IMR-90 (cell line): ENCODE data around the gene WDR89.

Experiments used
- BHLHE40 ChIP-seq: fragments of 150-350 bp; IDR thresholded peaks from 2 replicates; pipeline ENCODE4 v1.6.1; 2016; ENCODE audit warnings: mild to moderate bottlenecking, low read depth, low read length
- CEBPB ChIP-seq: IDR thresholded peaks from 2 replicates; pipeline ENCODE4 v1.6.1; 2012; ENCODE audit warnings: low read depth, low read length, improper control_type of control experiment
- CTCF ChIP-seq: conservative IDR thresholded peaks from 2 replicates; pipeline ENCODE4 v1.5.1; 2012; ENCODE audit warnings: mild to moderate bottlenecking, low read depth, low read length, improper control_type of control experiment
- ELK1 ChIP-seq: fragments of 150-350 bp; IDR thresholded peaks from 2 replicates; pipeline ENCODE4 v1.6.1; 2016; ENCODE audit warnings: low read depth, mild to moderate bottlenecking, low read length, moderate library complexity, borderline replicate concordance
- FOS ChIP-seq: fragments of 150-350 bp; IDR thresholded peaks from 2 replicates; pipeline ENCODE4 v1.6.1; 2016; ENCODE audit warnings: low read depth, low read length
- MAZ ChIP-seq: IDR thresholded peaks from 2 replicates; pipeline ENCODE4 v1.6.1; 2012; ENCODE audit warnings: low read depth, mild to moderate bottlenecking, low read length, improper control_type of control experiment, moderate library complexity, borderline replicate concordance
- MXI1 ChIP-seq: IDR thresholded peaks from 2 replicates; pipeline ENCODE4 v1.6.1; 2012; ENCODE audit warnings: low read depth, mild to moderate bottlenecking, low read length, moderate library complexity, borderline replicate concordance
- POLR2A ChIP-seq: IDR thresholded peaks from 2 replicates; pipeline ENCODE4 v1.6.1; 2012; ENCODE audit warnings: mild to moderate bottlenecking, low read depth, low read length
- RAD21 ChIP-seq: IDR thresholded peaks from 2 replicates; pipeline ENCODE4 v1.6.1; 2012; ENCODE audit warnings: low read length, improper control_type of control experiment
- RCOR1 ChIP-seq: IDR thresholded peaks from 2 replicates; pipeline ENCODE4 v1.6.1; 2012; ENCODE audit warnings: mild to moderate bottlenecking, low read length, improper control_type of control experiment; ENCODE audit not compliant: insufficient replicate concordance
- RFX5 ChIP-seq: IDR thresholded peaks from 2 replicates; pipeline ENCODE4 v1.8.0; 2012; ENCODE audit warnings: low read depth, mild to moderate bottlenecking, low read length, moderate library complexity
- SMC3 ChIP-seq: fragments of 150-350 bp; IDR thresholded peaks from 2 replicates; pipeline ENCODE4 v1.6.1; 2016; ENCODE audit warnings: low read depth, mild to moderate bottlenecking, antibody characterized with exemption, low read length, moderate library complexity
- USF2 ChIP-seq: fragments of 150-350 bp; IDR thresholded peaks from 2 replicates; pipeline ENCODE4 v1.6.1; 2017; ENCODE audit warnings: mild to moderate bottlenecking, antibody characterized with exemption, low read length, low read depth

- TF ChIP-seq CTCF (no peak), POLR2A (no peak), BHLHE40 (no peak), RAD21 (no peak), RFX5 (no peak), MXI1 (no peak), CEBPB (no peak), RCOR1 (no peak), USF2 (no peak), FOS (no peak), ELK1 (no peak), SMC3 (no peak), MAZ (no peak)
Measured at GRCh38 chr14:63673886-63674497, 32.3 kb upstream of the WDR89 start.
